NCI-H82 treated with DMSO at 0.1 percent for 48 hours (cell line): ENCODE results near the gene LIMA1.
A peak's percentile ranks its signal among the peaks of the same experiment; 100 is the strongest.
"Not testable (repeated sequence)": the region's sequence is repeated elsewhere in the genome, so short reads cannot be mapped to it uniquely, and the experiment has no call there.

Experiments
- DNase-seq: peaks from one replicate; lab custom pipeline; 2025; ENCODE audit not compliant: unreplicated experiment; lab: John Stamatoyannopoulos, UW

LIMA1 gene

DNA sequence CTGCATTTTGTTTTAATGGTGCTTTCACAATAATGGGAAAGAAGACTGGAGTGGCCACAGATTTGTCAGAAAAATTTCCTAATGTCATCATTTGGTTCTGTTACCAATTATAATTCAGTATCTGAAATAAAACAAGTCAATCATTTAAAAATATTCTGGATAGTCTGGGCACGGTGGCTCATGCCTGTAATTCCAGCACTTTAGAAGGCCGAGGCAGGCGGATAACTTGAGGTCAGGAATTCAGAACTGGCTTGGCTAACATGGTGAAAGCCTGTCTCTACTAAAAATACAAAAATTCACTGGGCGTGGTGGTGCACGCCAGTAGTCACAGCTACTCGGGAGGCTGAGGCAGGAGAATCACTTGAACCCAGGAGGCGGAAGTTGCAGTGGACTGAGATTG is 4.0 kb upstream of the LIMA1 start:
- no peak for DNase-seq

DNA sequence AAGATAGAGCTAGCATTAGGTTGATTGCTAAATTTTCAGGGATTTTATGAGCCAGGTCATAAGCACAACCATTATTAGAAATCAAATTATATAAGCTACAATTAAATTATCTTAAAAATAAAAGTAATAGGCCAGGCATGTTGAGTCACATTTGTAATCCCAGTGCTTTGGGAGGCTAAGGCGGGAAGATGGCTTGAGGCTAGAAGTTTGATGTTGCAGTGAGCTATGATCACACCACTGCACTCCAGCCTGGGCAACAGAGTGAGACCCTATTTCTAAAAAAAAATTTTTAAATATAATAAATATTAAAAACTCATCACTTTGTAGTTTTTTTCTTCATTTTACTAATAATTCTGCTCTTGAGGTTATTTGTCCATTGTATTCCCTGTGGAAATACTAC is 1.9 kb upstream of the LIMA1 start:
- no peak for DNase-seq

DNA sequence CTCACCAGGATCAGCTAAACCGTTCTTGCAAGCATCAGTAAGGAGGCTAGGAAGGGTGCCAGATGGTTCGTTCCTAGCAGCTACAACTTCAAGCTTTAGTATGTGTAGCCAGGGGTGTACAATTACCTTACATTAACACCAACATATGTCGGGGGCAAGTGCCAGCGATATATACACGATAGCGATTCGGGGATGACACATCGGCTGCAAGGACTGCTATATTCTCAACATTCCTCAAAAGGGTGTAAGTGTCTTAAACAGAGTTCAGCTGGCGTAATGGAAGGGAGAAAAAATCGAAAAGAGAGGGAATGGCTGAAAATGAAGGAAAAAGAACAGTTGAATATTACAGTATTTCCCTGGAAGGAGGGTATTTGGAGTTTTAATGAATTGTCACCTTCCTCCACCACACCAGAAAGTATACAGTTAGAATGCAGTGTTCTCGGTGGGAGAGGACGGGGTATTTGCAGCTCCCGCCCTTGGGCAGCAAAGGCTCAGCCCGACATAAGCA is 545 bp downstream of the LIMA1 start:
- DNase-seq: peak; percentile 87

DNA sequence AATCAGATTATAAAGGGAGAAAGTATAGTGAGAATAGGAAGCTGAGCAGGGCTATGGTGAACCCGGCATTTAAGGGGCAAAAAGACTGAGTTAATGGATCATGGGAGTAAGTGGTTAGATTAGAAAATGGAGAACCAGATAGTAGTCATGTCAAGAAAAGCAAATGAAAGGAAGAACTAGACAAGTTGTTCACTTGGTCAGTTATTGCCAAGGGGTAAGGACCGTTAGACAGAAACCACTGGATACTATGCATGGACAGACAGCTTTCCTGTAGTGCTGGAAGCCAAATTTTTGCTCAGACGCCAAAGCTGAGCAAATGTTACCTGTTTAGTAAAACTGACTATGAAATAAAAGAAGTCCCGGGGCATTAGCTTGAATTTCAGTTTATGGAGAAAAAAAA is 3.8 kb downstream of the LIMA1 start:
- no peak for DNase-seq

DNA sequence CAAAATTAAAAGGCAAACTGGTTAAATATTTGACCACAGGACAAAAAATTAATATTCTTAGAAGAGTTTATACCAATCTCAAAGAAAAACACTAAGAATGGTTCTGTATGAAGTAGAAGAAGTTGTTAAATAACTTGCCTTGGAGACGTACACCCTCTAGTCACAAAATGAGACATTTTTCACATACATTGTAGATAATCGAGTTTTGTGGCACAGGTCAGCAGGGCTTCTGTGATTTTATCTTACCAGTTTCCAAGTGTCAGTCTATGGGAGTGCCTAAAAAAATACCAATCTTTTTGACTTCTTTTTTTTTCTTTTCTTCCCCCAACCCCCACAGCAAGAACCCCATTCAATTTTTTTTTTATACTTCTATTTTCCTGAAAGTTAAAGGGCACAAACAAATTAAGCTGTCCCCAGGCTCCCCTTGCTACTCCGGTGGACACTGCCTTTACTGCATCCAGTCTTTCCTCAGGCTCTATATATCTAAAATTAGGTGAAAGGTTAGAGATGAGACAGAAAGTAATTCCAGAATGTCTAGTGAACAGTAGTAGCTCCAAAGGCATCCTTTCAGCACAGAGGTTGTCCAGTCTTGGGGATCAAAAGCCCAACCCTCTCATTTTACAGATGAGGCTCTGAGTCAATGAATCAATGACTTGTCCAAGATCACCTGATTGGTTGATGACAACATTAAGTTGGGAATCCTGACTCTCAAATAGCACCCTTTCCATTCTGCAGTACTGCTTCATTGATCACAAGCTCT is 6.2 kb downstream of the LIMA1 start:
- DNase-seq: no peak

DNA sequence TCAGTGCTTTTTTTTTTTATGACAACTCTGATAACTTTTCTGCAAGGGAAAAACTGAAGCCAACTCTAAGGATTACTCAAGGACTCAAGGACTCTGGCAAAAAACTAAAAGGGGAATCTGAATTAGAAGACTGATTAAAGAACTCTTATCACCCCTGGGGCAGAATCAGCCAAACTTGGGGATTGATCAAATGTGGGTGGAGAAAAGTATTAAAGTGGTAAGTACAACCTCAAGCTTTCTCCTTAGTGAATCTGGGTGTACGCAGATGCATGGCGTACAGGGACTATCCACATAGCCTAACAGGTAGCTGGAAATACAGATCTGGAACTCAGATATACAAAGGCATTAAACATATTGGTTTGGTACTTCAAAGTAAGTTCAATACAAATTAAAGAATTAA is 7.3 kb downstream of the LIMA1 start:
- DNase-seq: no peak

DNA sequence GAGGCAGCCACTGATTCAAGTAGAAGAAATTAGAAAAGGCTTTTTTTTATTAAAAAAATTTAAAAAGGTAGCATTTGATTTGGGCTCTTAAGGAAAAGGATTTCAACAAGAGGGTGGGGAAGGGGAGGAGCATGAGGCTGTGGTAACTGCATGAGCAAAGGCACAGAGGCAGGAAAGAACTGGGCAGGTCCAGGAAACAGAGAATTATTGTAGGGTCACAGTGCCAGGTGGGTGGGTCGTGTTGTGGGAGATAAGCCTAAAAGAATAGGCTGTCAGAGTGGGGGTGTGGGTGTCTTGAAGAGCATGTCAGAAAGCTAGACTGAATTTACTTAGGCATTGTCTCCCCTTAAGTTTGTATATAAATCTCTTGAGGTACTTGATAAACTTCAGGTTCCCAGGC is 7.8 kb downstream of the LIMA1 start:
- DNase-seq: peak; percentile 22

DNA sequence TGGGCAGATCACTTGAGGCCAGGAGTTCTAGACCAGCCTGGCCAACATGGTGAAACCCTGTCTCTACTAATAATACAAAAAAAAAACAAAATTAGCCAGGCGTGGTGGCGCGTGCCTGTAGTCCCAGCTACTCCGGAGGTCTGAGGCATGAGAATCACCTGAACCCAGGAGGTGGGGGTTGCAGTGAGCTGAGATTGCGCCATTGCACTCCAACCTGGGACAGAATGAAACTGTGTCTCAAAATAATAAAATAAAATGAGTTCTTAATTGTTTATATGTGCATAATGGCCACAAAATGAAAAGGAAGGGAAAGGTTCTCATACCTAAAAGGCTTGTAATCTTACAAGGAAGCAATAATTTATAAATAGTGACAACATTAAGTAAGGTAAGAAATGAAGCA is 8.2 kb downstream of the LIMA1 start:
- DNase-seq: not testable (repeated sequence)

DNA sequence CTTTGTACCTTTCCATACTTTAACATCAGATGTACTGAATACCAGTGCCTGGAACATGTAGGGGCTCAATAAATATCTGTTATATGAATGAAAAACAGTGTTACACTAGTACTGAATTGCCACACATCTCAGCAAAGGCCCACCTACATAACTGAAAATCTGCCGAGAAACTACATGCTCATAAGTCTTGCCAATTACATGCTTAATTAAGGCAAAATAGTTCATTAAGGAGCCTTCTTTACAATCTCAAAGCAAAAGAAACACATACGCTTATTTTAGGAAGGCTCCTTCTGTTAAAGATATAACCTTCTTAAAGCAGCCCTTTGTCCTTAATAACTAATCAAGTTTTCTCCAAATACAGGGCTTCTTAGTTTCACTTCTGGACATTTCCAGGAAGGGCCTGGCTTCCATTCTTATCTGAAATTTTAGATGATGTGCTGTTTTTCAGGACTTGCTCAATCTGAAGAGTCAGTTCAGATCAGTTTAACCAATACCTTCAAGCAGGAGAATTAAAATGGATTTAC is 11.5 kb downstream of the LIMA1 start:
- DNase-seq: no peak

DNA sequence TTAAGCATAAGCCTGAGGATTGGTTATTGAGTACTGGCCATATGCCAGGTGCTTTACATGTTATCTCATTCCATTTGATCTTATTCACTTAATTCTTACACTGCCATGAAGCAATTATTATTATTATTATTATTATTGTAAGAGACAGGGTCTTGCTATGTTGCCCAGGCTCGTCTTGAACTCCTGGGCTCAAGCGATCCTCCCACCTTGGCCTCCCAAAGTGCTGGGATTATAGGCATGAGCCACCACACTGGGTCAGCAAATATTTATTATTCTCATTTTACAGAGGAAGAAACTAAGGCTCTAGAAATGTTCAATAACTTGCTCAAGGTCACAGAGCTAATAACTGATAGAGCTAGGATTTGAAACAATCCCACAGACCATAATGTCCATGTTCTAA is 14.8 kb downstream of the LIMA1 start:
- DNase-seq: no peak

DNA sequence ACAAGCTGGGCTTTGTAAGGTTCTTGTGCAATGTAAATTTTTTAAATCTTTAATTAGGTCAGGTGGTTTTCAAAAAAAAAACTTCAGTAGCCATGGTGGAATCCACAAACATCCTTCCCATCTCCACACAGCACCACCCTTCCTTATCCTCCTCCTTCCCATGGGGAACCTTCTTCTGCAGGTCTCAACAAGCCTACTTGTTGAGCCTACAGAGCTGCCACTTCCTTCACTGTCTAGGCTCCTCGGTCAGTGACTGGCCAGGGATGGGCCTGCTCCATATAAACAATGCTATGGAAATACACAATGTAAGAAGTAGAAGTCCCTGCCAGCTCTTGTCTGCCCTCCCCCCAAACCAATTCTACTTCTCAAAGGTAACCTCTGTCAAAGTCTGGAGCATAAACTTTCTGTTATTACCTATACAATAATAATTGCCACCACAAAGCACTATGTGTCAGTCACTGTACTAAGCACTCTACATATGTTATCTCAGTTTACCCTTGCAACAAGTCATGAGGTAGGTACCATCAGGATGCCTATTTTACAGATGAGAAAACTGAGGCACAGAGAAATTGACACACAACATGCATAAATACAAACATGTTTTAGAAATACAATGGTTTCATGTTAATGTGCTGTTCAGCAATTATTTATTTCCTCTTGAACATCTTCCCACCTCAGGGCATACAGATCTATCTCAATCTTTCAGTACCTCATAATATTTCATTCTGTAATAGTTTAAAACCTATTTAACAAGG is 17.4 kb downstream of the LIMA1 start:
- DNase-seq: no peak

DNA sequence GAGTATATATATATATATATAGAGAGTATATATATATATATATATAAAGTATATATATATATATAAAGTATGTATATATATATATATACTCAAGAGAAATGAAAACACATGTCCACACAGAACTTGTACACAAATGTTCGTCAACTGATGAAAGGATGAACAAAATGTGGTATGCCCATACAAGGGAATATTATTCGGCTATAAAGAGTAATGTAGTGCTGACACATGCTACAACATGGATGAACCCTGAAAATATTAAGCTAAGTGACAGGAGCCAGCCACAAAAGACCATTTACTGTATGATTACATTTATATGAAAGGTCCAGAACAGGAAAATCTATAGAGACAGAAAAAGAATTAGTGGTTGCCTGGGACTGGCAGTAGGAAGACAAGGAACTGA is 19.5 kb downstream of the LIMA1 start:
- DNase-seq: no peak

DNA sequence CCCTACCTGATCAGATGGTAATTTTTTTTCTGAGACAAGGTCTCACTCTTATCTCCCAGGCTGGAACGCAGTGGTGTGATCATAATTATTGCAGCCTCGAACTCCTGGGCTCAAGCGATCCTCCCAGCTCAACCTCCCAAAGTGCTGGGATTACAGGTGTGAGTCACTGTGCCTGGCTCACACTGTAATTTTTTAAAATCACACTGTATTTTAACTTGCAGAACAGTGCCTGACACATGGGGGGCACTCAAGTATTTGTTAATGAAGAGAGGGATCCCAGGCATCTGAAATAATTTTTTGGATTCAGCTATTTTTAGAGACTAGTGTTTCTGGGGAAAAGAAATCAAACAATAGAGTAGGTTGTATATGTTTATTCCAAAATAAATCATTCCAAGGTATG is 21.7 kb downstream of the LIMA1 start:
- no peak for DNase-seq

DNA sequence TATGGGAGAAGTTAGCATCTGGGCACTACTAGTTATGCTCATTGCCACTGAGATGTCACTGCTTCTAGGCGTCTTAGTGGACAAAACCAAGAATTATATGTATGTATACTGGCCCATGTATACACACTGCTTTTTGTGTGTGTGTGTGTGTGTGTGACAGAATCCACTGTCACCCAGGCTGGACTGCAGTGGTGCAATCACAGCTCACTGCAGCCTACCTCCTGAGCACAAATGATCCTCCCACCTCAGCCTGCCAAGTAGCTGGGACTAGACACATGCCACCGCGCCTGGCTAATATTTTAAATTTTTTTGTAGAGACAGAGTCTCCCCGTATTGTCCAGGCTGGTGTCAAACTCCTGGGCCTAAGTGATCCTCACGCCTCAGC is 25.2 kb downstream of the LIMA1 start:
- no peak for DNase-seq

DNA sequence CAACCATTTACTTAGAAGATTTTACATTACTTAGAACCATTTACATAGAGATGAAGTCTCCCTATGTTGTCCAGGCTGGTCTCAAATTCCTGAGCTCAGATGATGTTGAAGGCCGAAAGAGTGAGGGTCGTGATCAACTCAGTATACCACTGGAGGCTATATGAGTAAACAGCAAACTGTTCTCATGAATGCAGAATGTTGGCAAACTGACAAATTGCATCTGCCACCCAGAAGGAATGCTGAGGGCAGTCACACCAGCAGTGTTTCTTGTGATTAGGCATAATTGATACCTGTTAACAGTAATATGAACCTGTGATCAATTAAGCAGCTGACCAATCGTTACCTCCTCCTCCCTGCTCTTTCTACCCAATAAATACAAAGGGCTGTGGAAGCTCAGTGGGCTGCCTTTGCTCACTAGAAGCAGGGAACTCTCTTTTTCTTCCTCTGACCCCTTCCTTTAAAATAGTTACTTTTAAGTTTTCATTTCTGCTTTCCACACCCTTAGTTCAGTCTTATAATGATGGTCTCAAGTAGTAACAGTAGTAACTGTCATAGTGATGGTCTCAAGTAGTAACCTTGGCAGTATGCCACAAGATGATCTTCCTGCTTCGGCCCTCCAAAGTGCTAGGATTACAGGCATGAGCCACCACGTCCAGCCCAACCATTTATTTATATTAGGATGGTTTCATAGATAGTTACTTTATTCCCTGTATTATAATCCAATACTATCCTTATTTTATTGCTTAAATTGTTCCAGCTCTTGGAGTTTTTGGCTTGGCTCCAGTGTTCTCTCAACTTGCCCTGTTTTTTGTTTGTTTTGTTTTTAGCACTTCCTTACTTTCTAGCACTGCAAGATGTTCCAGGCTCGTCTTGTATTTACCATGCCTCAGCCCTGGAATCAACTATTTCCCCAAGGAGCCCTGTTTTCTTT is 25.8 kb downstream of the LIMA1 start:
- DNase-seq: no peak

DNA sequence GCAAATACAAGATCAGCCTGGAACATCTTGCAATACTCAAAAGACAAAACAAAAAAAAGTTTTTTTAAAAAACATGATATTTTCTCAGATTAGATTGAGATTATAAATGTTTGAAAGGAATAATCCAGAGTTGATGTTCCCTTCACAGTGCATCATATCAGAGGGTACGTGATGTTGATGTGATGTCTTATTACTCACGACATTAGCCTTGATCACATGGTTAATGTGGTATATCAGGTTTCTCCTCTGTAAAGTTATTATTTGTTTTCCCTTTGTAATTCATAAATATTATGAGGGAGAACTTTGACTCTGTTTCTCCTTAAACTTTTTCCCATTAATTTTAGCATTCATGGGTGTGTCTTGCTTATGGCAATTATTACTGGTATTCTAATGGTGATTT is 26.6 kb downstream of the LIMA1 start:
- no peak for DNase-seq

DNA sequence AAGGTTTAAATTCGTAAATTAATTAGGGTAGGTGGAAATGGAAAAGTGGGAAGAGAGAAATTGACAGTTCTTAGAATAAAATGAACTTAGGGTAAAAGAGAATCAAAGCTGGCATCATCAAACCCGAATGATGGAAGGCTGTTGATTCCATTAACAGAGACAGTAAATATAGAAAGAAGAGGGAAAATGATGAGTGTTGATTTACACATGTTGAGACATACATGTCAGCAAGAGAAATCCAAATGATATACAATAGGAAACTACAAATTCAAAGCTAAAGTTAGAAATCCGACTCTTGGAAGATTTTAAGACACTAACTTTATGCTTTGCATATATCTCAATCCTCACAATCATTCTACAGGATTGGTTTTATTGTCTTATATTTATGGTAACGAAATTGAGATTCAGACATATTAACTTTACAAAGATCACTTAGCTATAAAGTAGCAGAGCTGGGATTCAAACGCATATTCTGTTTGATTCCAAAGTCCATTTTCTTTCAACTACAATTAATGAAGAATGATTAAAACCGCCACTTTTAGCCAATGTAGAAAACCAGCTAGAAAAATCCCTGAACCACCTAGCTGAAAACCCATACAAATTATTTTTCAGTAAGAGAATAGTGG is 30.2 kb downstream of the LIMA1 start:
- DNase-seq: no peak

DNA sequence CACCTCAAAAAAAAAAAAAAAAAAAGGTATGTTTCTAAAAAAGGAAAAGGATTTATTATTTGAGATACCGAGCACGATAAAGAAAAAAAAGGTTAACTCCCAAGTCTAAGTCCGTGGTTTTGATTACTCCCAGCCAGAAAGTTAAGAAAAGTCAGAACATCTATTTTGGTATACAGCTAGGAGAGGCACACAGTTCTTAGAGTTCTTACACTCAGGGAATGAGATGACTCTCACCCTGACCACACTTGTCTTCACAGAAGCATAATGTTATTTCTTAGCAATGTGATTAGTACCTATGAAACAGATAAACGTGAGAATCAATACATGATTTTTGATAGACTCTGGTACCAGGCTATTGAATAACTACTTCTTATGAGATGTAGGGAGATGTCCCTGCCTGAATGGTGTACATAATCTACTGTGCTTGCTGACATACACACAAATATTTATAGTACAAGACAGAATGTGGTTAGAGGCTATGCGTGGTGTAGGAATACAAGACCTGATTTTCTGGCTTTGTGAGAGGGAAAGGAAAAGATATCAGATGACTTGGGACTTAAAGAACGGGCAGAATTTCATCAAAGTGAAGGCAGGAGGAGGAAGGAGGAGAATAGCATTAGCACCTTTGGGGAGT is 31.6 kb downstream of the LIMA1 start:
- no peak for DNase-seq

DNA sequence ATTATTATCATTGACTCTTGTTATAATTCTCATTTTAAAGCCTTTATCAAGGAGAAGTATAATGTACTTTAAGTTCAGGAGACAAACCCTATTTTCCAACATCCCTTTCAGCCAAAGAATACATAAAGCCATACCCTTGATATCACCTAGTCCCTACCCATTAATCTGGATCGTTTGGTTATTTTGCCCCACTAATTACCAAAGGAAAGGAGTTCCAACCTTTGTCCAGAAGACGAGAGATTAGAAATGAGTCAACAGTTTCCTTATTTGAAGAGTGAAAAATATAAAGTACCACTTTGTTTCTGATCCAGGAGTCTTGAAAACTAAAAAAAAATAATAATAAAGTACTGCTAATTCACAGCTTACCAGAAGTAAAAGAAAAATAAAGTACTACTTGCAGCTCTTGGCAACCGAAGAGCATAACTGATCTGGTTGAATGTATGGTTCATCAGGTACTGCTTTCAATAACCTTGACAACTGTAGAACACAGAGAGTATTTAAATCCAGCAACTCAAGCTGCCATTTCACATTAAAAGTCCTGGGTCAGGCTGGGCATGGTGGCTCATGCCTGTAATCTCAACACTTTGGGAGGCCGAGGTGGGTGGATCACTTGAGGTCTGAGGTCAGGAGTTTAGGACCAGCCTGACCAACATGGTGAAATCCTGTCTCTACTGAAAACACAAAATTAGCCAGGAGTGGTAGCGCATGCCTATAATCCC is 33.7 kb downstream of the LIMA1 start:
- DNase-seq: no peak

DNA sequence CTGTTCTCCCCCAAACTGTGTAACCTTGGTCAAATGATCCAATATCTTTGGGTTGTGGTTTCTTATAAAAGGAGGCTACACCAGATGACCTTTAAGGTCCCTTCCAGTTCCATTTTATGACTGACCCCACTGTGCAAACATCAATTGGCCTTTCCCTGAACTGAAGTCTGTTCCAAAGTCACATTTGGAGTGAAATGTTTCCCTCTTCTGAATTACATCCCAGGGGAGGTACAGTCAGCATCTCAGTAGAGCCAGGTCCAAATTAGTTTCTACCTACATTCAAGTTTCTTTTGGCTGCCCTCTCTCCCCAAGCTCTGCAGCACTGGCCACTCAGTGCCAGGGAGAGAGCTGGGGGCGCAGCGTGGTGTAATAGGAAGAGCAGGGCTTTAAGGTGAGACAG is 34.4 kb downstream of the LIMA1 start:
- no peak for DNase-seq
